HG02970 (cell line): ENCODE results near the gene GPC6.

Experiments
- ATAC-seq: cut with Tn5 transposase; IDR thresholded peaks from one replicate; pipeline ENCODE4 v1.9.1; 2021; ENCODE audit warnings: mild to moderate bottlenecking, moderate library complexity, moderate number of reproducible peaks; ENCODE audit not compliant: unreplicated experiment, low FRiP score

Gene GPC6

GRCh38 chr13:93987458-93987857, 760.9 kb downstream of the GPC6 start:
- ATAC-seq = no peak

GRCh38 chr13:93991569-93991968, 765.0 kb downstream of the GPC6 start:
- ATAC-seq = no peak

- ATAC-seq = no peak
These were observed 769.9 kb downstream of the GPC6 start for GRCh38 chr13:93996481-93996880.

- no peak for ATAC-seq
These were observed 779.7 kb downstream of the GPC6 start for GRCh38 chr13:94006296-94006695.

- ATAC-seq = no peak
These were observed 780.5 kb downstream of the GPC6 start for GRCh38 chr13:94007072-94007471.

GRCh38 chr13:94009701-94010100, 783.1 kb downstream of the GPC6 start:
- no peak for ATAC-seq

GRCh38 chr13:94014461-94014860, 787.9 kb downstream of the GPC6 start:
- ATAC-seq = no peak

GRCh38 chr13:94020426-94020825, 793.8 kb downstream of the GPC6 start:
- no peak for ATAC-seq

GRCh38 chr13:94020833-94021232, 794.2 kb downstream of the GPC6 start:
- no peak for ATAC-seq

- ATAC-seq = no peak
These were observed 801.6 kb downstream of the GPC6 start for GRCh38 chr13:94028234-94028633.

- ATAC-seq = no peak
These were observed 802.0 kb downstream of the GPC6 start for GRCh38 chr13:94028650-94029049.

- ATAC-seq = no peak
These were observed 804.0 kb downstream of the GPC6 start for GRCh38 chr13:94030415-94031119.

GRCh38 chr13:94031609-94032008, 805.0 kb downstream of the GPC6 start:
- no peak for ATAC-seq

- ATAC-seq = no peak
These were observed 806.5 kb downstream of the GPC6 start for GRCh38 chr13:94033098-94033497.

GRCh38 chr13:94033830-94034642, 807.4 kb downstream of the GPC6 start:
- ATAC-seq = no peak

- ATAC-seq = no peak
These were observed 823.4 kb downstream of the GPC6 start for GRCh38 chr13:94050039-94050438.

GRCh38 chr13:94050686-94051085, 824.1 kb downstream of the GPC6 start:
- ATAC-seq = no peak

GRCh38 chr13:94053986-94054593, 827.5 kb downstream of the GPC6 start:
- ATAC-seq = no peak

- ATAC-seq = no peak
These were observed 829.9 kb downstream of the GPC6 start for GRCh38 chr13:94056362-94056990.

- ATAC-seq = no peak
These were observed 831.1 kb downstream of the GPC6 start for GRCh38 chr13:94057618-94058186.
